Hepatocyte (in vitro differentiated cells): Measurements from ENCODE around the gene GTPBP3. TPM values are rescaled to one million over a fixed set of nuclear protein-coding genes. Genes with fewer than 3 reads are reported as not detected.
"Not testable (repeated sequence)": the region's sequence is repeated elsewhere in the genome, so short reads cannot be mapped to it uniquely, and the experiment has no call there.

Experiments
- DNase-seq: peaks from one replicate; pipeline ENCODE4 v3.0.0-alpha.2; 2016; ENCODE audit warnings: low spot score
- H2AFZ ChIP-seq: fragments of 200-600 bp; sonication (generic); 2 replicates; pipeline ENCODE4 v1.6.0; 2016; ENCODE audit warnings: antibody characterized with exemption, mild to moderate bottlenecking
- H3K27ac ChIP-seq: fragments of 200-600 bp; sonication (generic); 2 replicates; pipeline ENCODE4 v1.5.1; 2016; ENCODE audit warnings: mild to moderate bottlenecking
- H3K27me3 ChIP-seq: fragments of 200-600 bp; sonication (generic); 2 replicates; pipeline ENCODE4 v1.6.1; 2016
- H3K36me3 ChIP-seq: fragments of 200-600 bp; sonication (generic); replicated peaks from 2 replicates; pipeline ENCODE4 v1.5.1; 2016; ENCODE audit warnings: low read depth; ENCODE audit not compliant: insufficient read depth
- H3K4me1 ChIP-seq: fragments of 200-600 bp; sonication (generic); 2 replicates; pipeline ENCODE4 v1.5.1; 2016; ENCODE audit warnings: mild to moderate bottlenecking, moderate library complexity; ENCODE audit not compliant: insufficient read depth
- H3K4me2 ChIP-seq: fragments of 200-600 bp; sonication (generic); 2 replicates; pipeline ENCODE4 v1.6.0; 2016
- H3K4me3 ChIP-seq: fragments of 200-600 bp; sonication (generic); 2 replicates; pipeline ENCODE4 v1.5.1; 2016; ENCODE audit warnings: mild to moderate bottlenecking
- H3K79me2 ChIP-seq: fragments of 200-600 bp; sonication (generic); 2 replicates; pipeline ENCODE4 v1.6.0; 2017; ENCODE audit warnings: mild to moderate bottlenecking
- H3K9me2 ChIP-seq: fragments of 200-600 bp; sonication (generic); replicated peaks from 2 replicates; pipeline ENCODE4 v1.6.0; 2017; ENCODE audit warnings: mild to moderate bottlenecking; ENCODE audit not compliant: insufficient read depth
- H3K9me3 ChIP-seq: fragments of 200-600 bp; sonication (generic); 2 replicates; pipeline ENCODE4 v1.5.1; 2016; ENCODE audit warnings: low read depth, mild to moderate bottlenecking
- H4K20me1 ChIP-seq: fragments of 200-600 bp; sonication (generic); 2 replicates; pipeline ENCODE4 v1.6.0; 2016; ENCODE audit warnings: mild to moderate bottlenecking; ENCODE audit not compliant: insufficient read depth, poor library complexity, severe bottlenecking
- CTCF ChIP-seq: fragments of 200-600 bp; sonication (generic); IDR thresholded peaks from 2 replicates; pipeline ENCODE4 v1.5.1; 2016; ENCODE audit warnings: antibody characterized with exemption, mild to moderate bottlenecking; ENCODE audit not compliant: poor library complexity
- EZH2 ChIP-seq: fragments of 200-600 bp; sonication (generic); IDR thresholded peaks from 2 replicates; pipeline ENCODE4 v1.6.1; 2016; ENCODE audit warnings: antibody characterized with exemption, mild to moderate bottlenecking, borderline replicate concordance
- EZH2phosphoT487 ChIP-seq: fragments of 200-600 bp; sonication (generic); IDR thresholded peaks from one replicate; pipeline ENCODE4 v1.6.1; 2018; ENCODE audit warnings: antibody characterized with exemption, mild to moderate bottlenecking, low read depth, moderate library complexity; ENCODE audit not compliant: unreplicated experiment, severe bottlenecking
- WGBS: methylation state at CpG from one replicate; pipeline ENCODE4 v1.1.6; 2016; ENCODE audit warnings: low lambda C conversion rate; ENCODE audit errors: missing lambda C conversion rate; 5-methylcytosine and 5-hydroxymethylcytosine counted together
- polyA plus RNA-seq: library from polyadenylated mRNA; unstranded; fragments of >200 nt; fragmentation: Nextera tagmentation; extraction: Ambion mirVana; gene quantifications from 2 replicates; pipeline ENCODE4 v1.2.1, GENCODE V29; 2016
- total RNA-seq: library from RNA; depleted of rRNA; stranded (reverse); fragments of >200 nt; gene quantifications from 2 replicates; pipeline ENCODE4 v1.2.3, GENCODE V29; 2014

The GTPBP3 gene
- total and polyA plus RNA-seq, 2 experiments from 2014 or later: 13.2 to 20.9 TPM

GRCh38 chr19:17293605-17294004 is 43.7 kb upstream of the GTPBP3 start:
- peaks cover 3% of the 10 kb centered on the region for H3K79me2 ChIP-seq
- no peaks in the 10 kb centered on the region for H3K36me3 ChIP-seq
- no peaks in the 10 kb centered on the region for H3K9me3 ChIP-seq
- WGBS: 92% methylated on average over 14 of the region's 14 CpGs
- no peak overlapping the region for H3K27ac ChIP-seq
- H3K4me3 ChIP-seq: no peak overlapping the region
- peaks cover 3% of the 10 kb centered on the region for H3K4me1 ChIP-seq
- DNase-seq: no peak
- TF ChIP-seq CTCF: no peak
- no peak for TF ChIP-seq EZH2
- TF ChIP-seq EZH2phosphoT487: no peak
- no peaks in the 10 kb centered on the region for H4K20me1 ChIP-seq
- H2AFZ ChIP-seq: no peak overlapping the region
- H3K9me2 ChIP-seq: no peaks in the 10 kb centered on the region
- H3K27me3 ChIP-seq: no peaks in the 10 kb centered on the region
- no peak overlapping the region for H3K4me2 ChIP-seq

GRCh38 chr19:17294051-17294891 is 43.1 kb upstream of the GTPBP3 start:
- no peak overlapping the region for H3K4me3 ChIP-seq
- H3K4me1 ChIP-seq: peaks cover 3% of the 10 kb centered on the region
- no peak overlapping the region for H3K27ac ChIP-seq
- no peak for DNase-seq
- WGBS: 94% methylated on average over 44 of the region's 48 CpGs
- no peaks in the 10 kb centered on the region for H3K9me2 ChIP-seq
- no peaks in the 10 kb centered on the region for H3K9me3 ChIP-seq
- H3K79me2 ChIP-seq: peaks cover 3% of the 10 kb centered on the region
- no peaks in the 10 kb centered on the region for H3K27me3 ChIP-seq
- no peak overlapping the region for H3K4me2 ChIP-seq
- TF ChIP-seq EZH2 (no peak), EZH2phosphoT487 (no peak), CTCF (no peak)
- H3K36me3 ChIP-seq: no peaks in the 10 kb centered on the region
- H4K20me1 ChIP-seq: no peaks in the 10 kb centered on the region
- no peak overlapping the region for H2AFZ ChIP-seq

GRCh38 chr19:17295551-17295950 is 41.8 kb upstream of the GTPBP3 start:
- H3K4me3 ChIP-seq, H4K20me1 ChIP-seq, H3K4me1 ChIP-seq, H3K27ac ChIP-seq, H3K79me2 ChIP-seq, H3K36me3 ChIP-seq, H2AFZ ChIP-seq, H3K9me3 ChIP-seq, H3K27me3 ChIP-seq, DNase-seq, H3K9me2 ChIP-seq, H3K4me2 ChIP-seq: not testable (repeated sequence)
- 95% methylated on average over 6 of the region's 6 CpGs for WGBS

- H3K79me2 ChIP-seq: peaks cover 3% of the 10 kb centered on the region
- H4K20me1 ChIP-seq: no peaks in the 10 kb centered on the region
- 86% methylated on average over 4 of the region's 4 CpGs for WGBS
- H3K9me2 ChIP-seq: no peaks in the 10 kb centered on the region
- H3K4me2 ChIP-seq: no peak overlapping the region
- no peaks in the 10 kb centered on the region for H3K27me3 ChIP-seq
- no peak overlapping the region for H2AFZ ChIP-seq
- H3K4me3 ChIP-seq: no peak overlapping the region
- no peak for DNase-seq
- no peaks in the 10 kb centered on the region for H3K4me1 ChIP-seq
- H3K36me3 ChIP-seq: no peaks in the 10 kb centered on the region
- TF ChIP-seq EZH2phosphoT487 (no peak), EZH2 (no peak), CTCF (no peak)
- H3K27ac ChIP-seq: no peak overlapping the region
- no peaks in the 10 kb centered on the region for H3K9me3 ChIP-seq
Measured at GRCh38 chr19:17296273-17296672, 41.1 kb upstream of the GTPBP3 start.
